GM10248 (cell line): ENCODE data around the gene ARHGEF39.

Experiments
- CTCF ChIA-PET: fragments of 300-600 bp; sonication (Branson Sonifier 250); formaldehyde crosslinking; extraction: SDS; loops from one replicate; lab custom pipeline; 2021; ENCODE audit warnings: antibody characterized with exemption; lab: Yijun Ruan, JAX
- POLR2A ChIA-PET: fragments of 350-650 bp; sonication (Branson Sonifier 250); formaldehyde crosslinking; extraction: SDS; loops from one replicate; lab custom pipeline; 2020; ENCODE audit warnings: antibody characterized with exemption; lab: Yijun Ruan, JAX
- DNase-seq: peaks from one replicate; pipeline ENCODE4 v3.0.0; 2012; ENCODE audit errors: extremely low spot score
- CTCF ChIP-seq: IDR thresholded peaks from 2 replicates; pipeline ENCODE4 v1.5.1; 2012; ENCODE audit warnings: mild to moderate bottlenecking, low read depth; ENCODE audit errors: extremely low read depth, missing control alignments, control extremely low read depth

Gene ARHGEF39, protein sequence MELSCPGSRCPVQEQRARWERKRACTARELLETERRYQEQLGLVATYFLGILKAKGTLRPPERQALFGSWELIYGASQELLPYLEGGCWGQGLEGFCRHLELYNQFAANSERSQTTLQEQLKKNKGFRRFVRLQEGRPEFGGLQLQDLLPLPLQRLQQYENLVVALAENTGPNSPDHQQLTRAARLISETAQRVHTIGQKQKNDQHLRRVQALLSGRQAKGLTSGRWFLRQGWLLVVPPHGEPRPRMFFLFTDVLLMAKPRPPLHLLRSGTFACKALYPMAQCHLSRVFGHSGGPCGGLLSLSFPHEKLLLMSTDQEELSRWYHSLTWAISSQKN

DNA sequence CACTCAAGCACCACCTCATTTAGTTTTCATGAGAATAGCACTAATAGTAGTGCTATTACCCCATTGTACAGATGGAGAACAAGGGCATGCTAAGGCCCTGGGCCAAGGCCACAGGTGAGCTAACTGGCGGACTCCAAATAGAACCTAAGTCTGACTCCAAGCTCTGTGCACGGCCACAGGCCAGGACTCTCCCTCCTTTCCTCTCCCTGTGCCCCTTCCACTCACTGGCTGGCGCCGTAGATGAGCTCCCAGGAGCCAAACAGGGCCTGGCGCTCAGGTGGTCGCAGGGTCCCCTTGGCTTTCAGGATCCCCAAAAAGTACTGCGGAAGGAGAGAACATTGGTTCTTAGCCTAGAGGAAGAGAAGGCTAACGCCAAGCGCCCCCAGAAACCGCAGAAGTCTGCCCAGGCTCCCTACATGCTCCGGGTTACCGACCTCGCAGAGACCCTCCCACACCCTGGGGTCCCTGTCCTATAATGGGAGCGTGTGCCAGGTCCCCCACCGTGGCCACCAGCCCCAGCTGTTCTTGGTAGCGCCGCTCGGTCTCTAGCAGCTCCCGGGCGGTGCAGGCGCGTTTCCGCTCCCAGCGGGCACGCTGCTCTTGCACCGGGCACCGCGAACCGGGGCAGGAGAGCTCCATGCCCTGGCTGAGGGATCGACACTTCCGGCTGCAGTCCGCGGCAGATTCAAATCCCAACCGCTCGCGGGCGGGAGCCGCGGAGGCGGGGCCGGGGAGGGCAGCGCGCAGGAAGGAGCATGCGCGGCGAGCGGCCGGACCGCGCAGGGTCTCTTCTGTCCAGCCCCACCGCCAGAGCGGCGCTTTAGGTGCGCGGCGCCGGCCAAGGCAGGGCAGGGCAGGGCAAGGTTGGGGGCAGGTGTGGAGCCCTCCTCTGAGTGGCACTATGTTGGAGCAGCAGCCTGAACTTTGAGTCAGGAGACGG lies at the start of gene ARHGEF39:
ARHGEF39 (minus strand) TSS at position 665 of the 940 bp plus-strand sequence; CDS start at position 639, 26 bp downstream.
- peak; percentile 61 for TF ChIP-seq CTCF
- POLR2A ChIA-PET = no interaction called here
- CTCF ChIA-PET = interaction anchor here (0.7 to 12.2 kb wide), 18 partner anchors 8 to 162 kb away, joined by 3 to 138 read pairs (median 4); partner anchors contain the start of genes CA9 and SPAG8
- peak; percentile 93 for DNase-seq

- ChIA-PET CTCF (interaction anchor here (0.9 to 19.1 kb wide), 7 partner anchors 9 to 67 kb away, joined by 3 to 224 read pairs (median 7); partner anchors contain the start of genes ARHGEF39, CREB3 and TLN1), POLR2A (interaction anchor here (1.6 to 2.1 kb wide), 2 partner anchors 18 kb away, joined by 4 to 7 read pairs; partner anchors contain the start of genes CREB3 and TLN1)
Observed at GRCh38 chr9:35714123-35714522, 49.1 kb upstream of the ARHGEF39 start.

GRCh38 chr9:35713578-35713977 lies 48.6 kb upstream of the ARHGEF39 start:
- POLR2A ChIA-PET = interaction anchor here (0.6 to 2.1 kb wide), 3 partner anchors 17 to 19 kb away, joined by 3 to 7 read pairs (median 4); partner anchors contain the start of genes CREB3 and TLN1
- CTCF ChIA-PET = interaction anchor here (1.2 to 19.1 kb wide), 6 partner anchors 8 to 48 kb away, joined by 3 to 224 read pairs (median 10); partner anchors contain the start of genes ARHGEF39, CREB3 and TLN1
- DNase-seq = no peak
- no peak for TF ChIP-seq CTCF

More at GRCh38 chr9:35714123-35714522, 49.1 kb upstream of the ARHGEF39 start:
- TF ChIP-seq CTCF = no peak
- DNase-seq = no peak

GRCh38 chr9:35712762-35713400 lies 47.9 kb upstream of the ARHGEF39 start:
- CTCF ChIA-PET = interaction anchor here (0.9 to 19.1 kb wide), 11 partner anchors 9 to 100 kb away, joined by 3 to 224 read pairs (median 7); partner anchors contain the start of genes CREB3 and TLN1

More at GRCh38 chr9:35712762-35713400, 47.9 kb upstream of the ARHGEF39 start:
- no peak for DNase-seq
- TF ChIP-seq CTCF = no peak
- POLR2A ChIA-PET = interaction anchor here (0.6 kb wide), 1 partner anchor 19 kb away, joined by 3 read pairs; no protein-coding TSS in a partner anchor
